HG03558 (cell line): Measurements from ENCODE around the gene RFESD.

Experiments used
- ATAC-seq: cut with Tn5 transposase; IDR thresholded peaks from one replicate; pipeline ENCODE4 v1.9.1; 2021; ENCODE audit warnings: moderate number of reproducible peaks; ENCODE audit not compliant: unreplicated experiment; ENCODE audit errors: extremely low read depth

Gene RFESD

GRCh38 chr5:95655575-95655974, 9.0 kb downstream of the RFESD start:
- no peak for ATAC-seq

GRCh38 chr5:95660060-95660459, 13.5 kb downstream of the RFESD start:
- no peak for ATAC-seq

GRCh38 chr5:95662946-95663345, 16.4 kb downstream of the RFESD start:
- no peak for ATAC-seq

- no peak for ATAC-seq
These were observed 17.7 kb downstream of the RFESD start for GRCh38 chr5:95664204-95664786.

GRCh38 chr5:95667061-95667618, 20.6 kb downstream of the RFESD start:
- no peak for ATAC-seq

- ATAC-seq: no peak
These were observed 21.1 kb downstream of the RFESD start for GRCh38 chr5:95667678-95668077.

- ATAC-seq: no peak
These were observed 21.6 kb downstream of the RFESD start for GRCh38 chr5:95668216-95668615.

- ATAC-seq: no peak
These were observed 22.2 kb downstream of the RFESD start for GRCh38 chr5:95668728-95669127.

- no peak for ATAC-seq
These were observed 23.0 kb downstream of the RFESD start for GRCh38 chr5:95669540-95669939.

GRCh38 chr5:95669985-95670384, 23.4 kb downstream of the RFESD start:
- no peak for ATAC-seq

GRCh38 chr5:95670568-95670967, 24.0 kb downstream of the RFESD start:
- ATAC-seq: no peak

GRCh38 chr5:95671826-95672225, 25.2 kb downstream of the RFESD start:
- no peak for ATAC-seq

- no peak for ATAC-seq
These were observed 26.1 kb downstream of the RFESD start for GRCh38 chr5:95672641-95673040.

- no peak for ATAC-seq
These were observed 26.5 kb downstream of the RFESD start for GRCh38 chr5:95673081-95673480.

GRCh38 chr5:95682891-95683290, 36.3 kb downstream of the RFESD start, which contains the start of gene SPATA9:
SPATA9 (minus strand) TSS chr5:95682991; CDS start chr5:95682854, 137 bp downstream.
- ATAC-seq: no peak

GRCh38 chr5:95684361-95684760, 37.8 kb downstream of the RFESD start:
- no peak for ATAC-seq

- ATAC-seq: no peak
These were observed 40.1 kb downstream of the RFESD start for GRCh38 chr5:95686651-95687050.

- no peak for ATAC-seq
These were observed 43.1 kb downstream of the RFESD start for GRCh38 chr5:95689680-95690079.

- ATAC-seq: no peak
These were observed 43.8 kb downstream of the RFESD start for GRCh38 chr5:95690333-95690732.

GRCh38 chr5:95697781-95698681, 51.5 kb downstream of the RFESD start:
- no peak for ATAC-seq

- ATAC-seq: no peak
These were observed 52.8 kb downstream of the RFESD start for GRCh38 chr5:95699337-95699736.
